Activated T-cell treated with anti-CD3 and anti-CD28 coated beads, Interleukin-2, amount 50 U/mL, for 24 hours (primary cell): ENCODE results near the gene HMGCLL1.

Experiments
- DNase-seq: peaks from one replicate; pipeline ENCODE4 v3.0.0-alpha.2; 2020
- H3K27ac Mint-ChIP-seq: 2 replicates; pipeline ENCODE4 v1.8.0; 2020; ENCODE audit warnings: mild to moderate bottlenecking, mixed read lengths
- H3K27me3 Mint-ChIP-seq: 2 replicates; pipeline ENCODE4 v1.8.0; 2020; ENCODE audit warnings: mixed read lengths
- H3K36me3 Mint-ChIP-seq: 2 replicates; pipeline ENCODE4 v1.8.0; 2020; ENCODE audit warnings: low read depth, mixed read lengths
- H3K4me1 Mint-ChIP-seq: 2 replicates; pipeline ENCODE4 v1.8.0; 2020; ENCODE audit warnings: low read depth, mixed read lengths
- H3K4me3 Mint-ChIP-seq: 2 replicates; pipeline ENCODE4 v1.8.0; 2020; ENCODE audit warnings: mild to moderate bottlenecking, moderate library complexity, mixed read lengths
- H3K9me3 Mint-ChIP-seq: 2 replicates; pipeline ENCODE4 v1.8.0; 2020; ENCODE audit warnings: mixed read lengths

The HMGCLL1 gene

GRCh38 chr6:55578537-55579363 lies at the start of gene HMGCLL1:
Gene HMGCLL1 (minus strand): TSS chr6:55579192. CDS start chr6:55579055, 137 bp downstream.
- H3K27me3 Mint-ChIP-seq = peaks cover 6% of the 10 kb centered on the region
- peaks cover 7% of the 10 kb centered on the region for H3K9me3 Mint-ChIP-seq
- DNase-seq = no peak

GRCh38 chr6:55621993-55622392 lies 43.0 kb upstream of the HMGCLL1 start:
- H3K4me1 Mint-ChIP-seq = no peaks in the 10 kb centered on the region
- peaks cover 28% of the 10 kb centered on the region for H3K9me3 Mint-ChIP-seq
- no peak overlapping the region for H3K27ac Mint-ChIP-seq
- no peak overlapping the region for H3K4me3 Mint-ChIP-seq
- no peaks in the 10 kb centered on the region for H3K27me3 Mint-ChIP-seq
- no peak for DNase-seq
- no peaks in the 10 kb centered on the region for H3K36me3 Mint-ChIP-seq

More at GRCh38 chr6:55578537-55579363, at the start of gene HMGCLL1:
- Mint-ChIP-seq H3K4me1 (no peaks in the 10 kb centered on the region), H3K4me3 (no peak within 1 kb of the TSS), H3K36me3 (no peaks in the 10 kb centered on the region), H3K27ac (no peak within 1 kb of the TSS)

- H3K4me1 Mint-ChIP-seq = no peaks in the 10 kb centered on the region
- H3K36me3 Mint-ChIP-seq = no peaks in the 10 kb centered on the region
- H3K27ac Mint-ChIP-seq = no peak overlapping the region
- peaks cover 24% of the 10 kb centered on the region for H3K9me3 Mint-ChIP-seq
- no peaks in the 10 kb centered on the region for H3K27me3 Mint-ChIP-seq
- H3K4me3 Mint-ChIP-seq = no peak overlapping the region
- DNase-seq = no peak
Observed at GRCh38 chr6:55621244-55621643, 42.3 kb upstream of the HMGCLL1 start.

- no peaks in the 10 kb centered on the region for H3K4me1 Mint-ChIP-seq
- H3K27ac Mint-ChIP-seq = no peak overlapping the region
- H3K4me3 Mint-ChIP-seq = no peak overlapping the region
- no peaks in the 10 kb centered on the region for H3K27me3 Mint-ChIP-seq
- H3K9me3 Mint-ChIP-seq = peaks cover 30% of the 10 kb centered on the region
- DNase-seq = no peak
- no peaks in the 10 kb centered on the region for H3K36me3 Mint-ChIP-seq
Observed at GRCh38 chr6:55617272-55617671, 38.3 kb upstream of the HMGCLL1 start.

- Mint-ChIP-seq H3K36me3 (no peaks in the 10 kb centered on the region), H3K4me3 (no peak overlapping the region), H3K9me3 (no peaks in the 10 kb centered on the region), H3K27ac (no peak overlapping the region), H3K4me1 (no peaks in the 10 kb centered on the region), H3K27me3 (no peaks in the 10 kb centered on the region)
- no peak for DNase-seq
Observed at GRCh38 chr6:55604021-55604420, 25.0 kb upstream of the HMGCLL1 start.

GRCh38 chr6:55601120-55601519 lies 22.1 kb upstream of the HMGCLL1 start:
- H3K9me3 Mint-ChIP-seq = no peaks in the 10 kb centered on the region
- no peaks in the 10 kb centered on the region for H3K36me3 Mint-ChIP-seq
- no peaks in the 10 kb centered on the region for H3K27me3 Mint-ChIP-seq

GRCh38 chr6:55594442-55594841 lies 15.4 kb upstream of the HMGCLL1 start:
- H3K27ac Mint-ChIP-seq = no peak overlapping the region
- DNase-seq = no peak
- no peaks in the 10 kb centered on the region for H3K36me3 Mint-ChIP-seq
- peaks cover 10% of the 10 kb centered on the region for H3K9me3 Mint-ChIP-seq
- H3K27me3 Mint-ChIP-seq = no peaks in the 10 kb centered on the region
- no peaks in the 10 kb centered on the region for H3K4me1 Mint-ChIP-seq
- H3K4me3 Mint-ChIP-seq = no peak overlapping the region

More at GRCh38 chr6:55601120-55601519, 22.1 kb upstream of the HMGCLL1 start:
- Mint-ChIP-seq H3K27ac (no peak overlapping the region), H3K4me1 (no peaks in the 10 kb centered on the region), H3K4me3 (no peak overlapping the region)
- DNase-seq = no peak

- Mint-ChIP-seq H3K36me3 (no peaks in the 10 kb centered on the region), H3K4me1 (no peaks in the 10 kb centered on the region), H3K27ac (no peak overlapping the region), H3K4me3 (no peak overlapping the region), H3K27me3 (no peaks in the 10 kb centered on the region), H3K9me3 (peaks cover 14% of the 10 kb centered on the region)
- no peak for DNase-seq
Observed at GRCh38 chr6:55584654-55585354, 5.8 kb upstream of the HMGCLL1 start.

GRCh38 chr6:55576811-55577210 lies 2.2 kb downstream of the HMGCLL1 start:
- DNase-seq = no peak
- Mint-ChIP-seq H3K36me3 (no peaks in the 10 kb centered on the region), H3K4me1 (no peaks in the 10 kb centered on the region), H3K9me3 (peaks cover 9% of the 10 kb centered on the region), H3K27me3 (peaks cover 6% of the 10 kb centered on the region), H3K4me3 (no peak overlapping the region), H3K27ac (no peak overlapping the region)

GRCh38 chr6:55574556-55574955 lies 4.4 kb downstream of the HMGCLL1 start:
- DNase-seq = no peak
- no peaks in the 10 kb centered on the region for H3K36me3 Mint-ChIP-seq
- H3K27me3 Mint-ChIP-seq = peaks cover 6% of the 10 kb centered on the region
- H3K4me1 Mint-ChIP-seq = no peaks in the 10 kb centered on the region
- no peak overlapping the region for H3K4me3 Mint-ChIP-seq
- H3K9me3 Mint-ChIP-seq = peaks cover 16% of the 10 kb centered on the region
- H3K27ac Mint-ChIP-seq = no peak overlapping the region

GRCh38 chr6:55569638-55570037 lies 9.4 kb downstream of the HMGCLL1 start:
- H3K4me3 Mint-ChIP-seq = no peak overlapping the region
- no peak overlapping the region for H3K27ac Mint-ChIP-seq
- H3K4me1 Mint-ChIP-seq = no peaks in the 10 kb centered on the region
- H3K9me3 Mint-ChIP-seq = peaks cover 19% of the 10 kb centered on the region
- no peaks in the 10 kb centered on the region for H3K36me3 Mint-ChIP-seq
- no peak for DNase-seq
- H3K27me3 Mint-ChIP-seq = no peaks in the 10 kb centered on the region

GRCh38 chr6:55568808-55569439 lies 10.1 kb downstream of the HMGCLL1 start:
- H3K9me3 Mint-ChIP-seq = peaks cover 19% of the 10 kb centered on the region
- H3K4me3 Mint-ChIP-seq = no peak overlapping the region
- no peak for DNase-seq
- H3K36me3 Mint-ChIP-seq = no peaks in the 10 kb centered on the region
- no peaks in the 10 kb centered on the region for H3K4me1 Mint-ChIP-seq
- H3K27me3 Mint-ChIP-seq = no peaks in the 10 kb centered on the region
- H3K27ac Mint-ChIP-seq = no peak overlapping the region

GRCh38 chr6:55567558-55567957 lies 11.4 kb downstream of the HMGCLL1 start:
- Mint-ChIP-seq H3K4me3 (no peak overlapping the region), H3K27me3 (no peaks in the 10 kb centered on the region)

GRCh38 chr6:55566036-55566710 lies 12.8 kb downstream of the HMGCLL1 start:
- Mint-ChIP-seq H3K4me1 (no peaks in the 10 kb centered on the region), H3K27ac (no peak overlapping the region), H3K36me3 (no peaks in the 10 kb centered on the region), H3K4me3 (no peak overlapping the region), H3K9me3 (peaks cover 15% of the 10 kb centered on the region), H3K27me3 (no peaks in the 10 kb centered on the region)
- no peak for DNase-seq

More at GRCh38 chr6:55567558-55567957, 11.4 kb downstream of the HMGCLL1 start:
- H3K27ac Mint-ChIP-seq = no peak overlapping the region
- no peak for DNase-seq
- H3K9me3 Mint-ChIP-seq = peaks cover 15% of the 10 kb centered on the region
- H3K36me3 Mint-ChIP-seq = no peaks in the 10 kb centered on the region
- no peaks in the 10 kb centered on the region for H3K4me1 Mint-ChIP-seq
